Parathyroid adenoma (tissue), 2 donors: ENCODE measurements around the gene SYNE4.
A peak's percentile ranks its signal among the peaks of the same experiment; 100 is the strongest.
"Not testable (repeated sequence)": the region's sequence is repeated elsewhere in the genome, so short reads cannot be mapped to it uniquely, and the experiment has no call there.

Experiments used
- H2AFZ ChIP-seq: fragments of 300-600 bp; sonication (generic); one replicate; pipeline ENCODE4 v1.7.0; 2017; ENCODE audit warnings: antibody characterized with exemption, mild to moderate bottlenecking
- H3K27ac ChIP-seq: fragments of 300-600 bp; sonication (generic); one replicate; pipeline ENCODE4 v1.7.0; 2017
- H3K27me3 ChIP-seq: fragments of 300-600 bp; sonication (generic); one replicate; pipeline ENCODE4 v1.7.0; 2017; ENCODE audit warnings: low read length; ENCODE audit not compliant: control insufficient read depth, insufficient read depth
- H3K36me3 ChIP-seq: fragments of 300-600 bp; sonication (generic); one replicate; pipeline ENCODE4 v1.7.0; 2017; ENCODE audit warnings: low read length; ENCODE audit not compliant: control insufficient read depth, insufficient read depth
- H3K4me1 ChIP-seq: fragments of 300-600 bp; sonication (generic); one replicate; pipeline ENCODE4 v1.7.0; 2017; ENCODE audit warnings: control low read depth
- H3K4me2 ChIP-seq: fragments of 300-600 bp; sonication (generic); one replicate; pipeline ENCODE4 v1.7.0; 2017; ENCODE audit warnings: low read length
- H3K4me3 ChIP-seq: fragments of 300-600 bp; sonication (generic); one replicate; pipeline ENCODE4 v1.7.0; 2017; ENCODE audit warnings: low read depth, low read length
- H3K79me2 ChIP-seq: fragments of 300-600 bp; sonication (generic); one replicate; pipeline ENCODE4 v1.7.0; 2017; ENCODE audit warnings: control low read depth
- H3K9ac ChIP-seq: fragments of 300-600 bp; sonication (generic); one replicate; pipeline ENCODE4 v1.7.0; 2017; ENCODE audit warnings: mild to moderate bottlenecking
- H3K9me3 ChIP-seq: fragments of 300-600 bp; sonication (generic); one replicate; pipeline ENCODE4 v1.7.0; 2017; ENCODE audit warnings: low read length; ENCODE audit not compliant: control insufficient read depth
- CTCF ChIP-seq: fragments of 300-600 bp; sonication (generic); IDR thresholded peaks from one replicate; pipeline ENCODE4 v1.7.0; 2017; ENCODE audit warnings: antibody characterized with exemption, mild to moderate bottlenecking
- donor health status: primary hyperparathyroidism.

Gene SYNE4

GRCh38 chr19:36041831-36042230 lies 33.2 kb upstream of the SYNE4 start:
- H2AFZ ChIP-seq, result no peak overlapping the region
- H3K9me3 ChIP-seq, result no peaks in the 10 kb centered on the region
- H3K79me2 ChIP-seq, result peaks cover 14% of the 10 kb centered on the region
- no peak overlapping the region for H3K27ac ChIP-seq
- H3K4me3 ChIP-seq, result no peak overlapping the region
- no peak overlapping the region for H3K9ac ChIP-seq
- TF ChIP-seq CTCF, result no peak
- H3K36me3 ChIP-seq, result no peaks in the 10 kb centered on the region
- no peaks in the 10 kb centered on the region for H3K4me1 ChIP-seq
- H3K4me2 ChIP-seq, result no peak overlapping the region
- no peaks in the 10 kb centered on the region for H3K27me3 ChIP-seq

GRCh38 chr19:36041092-36041491 lies 32.5 kb upstream of the SYNE4 start:
- H3K4me3 ChIP-seq, H3K9me3 ChIP-seq, H3K79me2 ChIP-seq, H3K9ac ChIP-seq, H3K27me3 ChIP-seq, H3K27ac ChIP-seq, H2AFZ ChIP-seq, H3K4me2 ChIP-seq, H3K36me3 ChIP-seq, H3K4me1 ChIP-seq: not testable (repeated sequence)

GRCh38 chr19:36040495-36040894 lies 31.9 kb upstream of the SYNE4 start:
- no peaks in the 10 kb centered on the region for H3K9me3 ChIP-seq
- no peaks in the 10 kb centered on the region for H3K27me3 ChIP-seq
- no peak overlapping the region for H2AFZ ChIP-seq
- no peak overlapping the region for H3K9ac ChIP-seq
- TF ChIP-seq CTCF, result no peak
- peaks cover 7% of the 10 kb centered on the region for H3K79me2 ChIP-seq
- no peak overlapping the region for H3K4me2 ChIP-seq
- H3K36me3 ChIP-seq, result no peaks in the 10 kb centered on the region
- H3K4me3 ChIP-seq, result no peak overlapping the region
- no peak overlapping the region for H3K27ac ChIP-seq
- no peaks in the 10 kb centered on the region for H3K4me1 ChIP-seq

GRCh38 chr19:36032251-36033104 lies 23.9 kb upstream of the SYNE4 start, which contains the start of gene CLIP3:
CLIP3 (minus strand) TSS chr19:36032873; CDS start chr19:36032357, 516 bp downstream.
- H3K4me1 ChIP-seq, result peaks cover 3% of the 10 kb centered on the region
- H3K9ac ChIP-seq, result peak within 1 kb of the TSS; percentile 51
- H3K36me3 ChIP-seq, result no peaks in the 10 kb centered on the region
- peak within 1 kb of the TSS; percentile 94 for H2AFZ ChIP-seq
- H3K27me3 ChIP-seq, result no peaks in the 10 kb centered on the region
- H3K27ac ChIP-seq, result no peak within 1 kb of the TSS
- H3K4me3 ChIP-seq, result peak within 1 kb of the TSS; percentile 49
- no peak for TF ChIP-seq CTCF
- H3K4me2 ChIP-seq, result peak within 1 kb of the TSS; percentile 58
- H3K79me2 ChIP-seq, result no peaks in the 10 kb centered on the region
- H3K9me3 ChIP-seq, result no peaks in the 10 kb centered on the region

- H3K4me1 ChIP-seq, result peaks cover 3% of the 10 kb centered on the region
- H2AFZ ChIP-seq, result no peak overlapping the region
- H3K27me3 ChIP-seq, result no peaks in the 10 kb centered on the region
- no peaks in the 10 kb centered on the region for H3K36me3 ChIP-seq
- no peaks in the 10 kb centered on the region for H3K79me2 ChIP-seq
- no peaks in the 10 kb centered on the region for H3K9me3 ChIP-seq
- TF ChIP-seq CTCF, result no peak
- H3K4me3 ChIP-seq, result no peak overlapping the region
- no peak overlapping the region for H3K27ac ChIP-seq
- no peak overlapping the region for H3K4me2 ChIP-seq
- no peak overlapping the region for H3K9ac ChIP-seq
These were observed 22.7 kb upstream of the SYNE4 start for GRCh38 chr19:36031308-36031707.
